ENCODE results near the gene INAFM2.

The INAFM2 gene

GRCh38 chr15:40329804-40330203 is 6.3 kb downstream of the INAFM2 start:
- DNase-seq (ENCODE audit: low spot score) = no peak

- no peak for DNase-seq (ENCODE audit: low spot score)
Measured at GRCh38 chr15:40330368-40330836, 6.9 kb downstream of the INAFM2 start.

DNA sequence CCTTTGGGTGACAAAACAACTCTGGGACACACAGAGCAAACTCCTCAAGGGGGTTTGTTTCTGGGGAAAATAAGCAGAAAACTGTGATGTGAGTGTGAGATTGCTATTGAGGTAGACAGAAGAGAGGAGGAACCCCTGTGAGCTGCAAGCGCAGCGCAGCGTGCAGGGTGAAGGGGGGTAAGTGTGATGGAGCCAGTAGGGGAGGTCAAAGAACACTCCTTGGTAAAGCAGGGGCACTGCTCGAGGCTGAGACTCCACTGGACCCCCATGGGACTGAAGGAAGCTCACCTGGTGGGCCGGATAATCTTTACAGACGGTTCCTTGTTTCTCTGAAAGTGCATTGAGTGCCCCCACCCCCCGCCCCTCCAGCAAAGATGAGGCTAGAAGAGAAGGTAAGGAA is 7.5 kb downstream of the INAFM2 start:
- DNase-seq (ENCODE audit: low spot score) = no peak

GRCh38 chr15:40331637-40332036 is 8.1 kb downstream of the INAFM2 start:
- no peak for DNase-seq (ENCODE audit: low spot score)

- no peak for DNase-seq (ENCODE audit: low spot score)
Measured at GRCh38 chr15:40332113-40332781, 8.8 kb downstream of the INAFM2 start.

DNA sequence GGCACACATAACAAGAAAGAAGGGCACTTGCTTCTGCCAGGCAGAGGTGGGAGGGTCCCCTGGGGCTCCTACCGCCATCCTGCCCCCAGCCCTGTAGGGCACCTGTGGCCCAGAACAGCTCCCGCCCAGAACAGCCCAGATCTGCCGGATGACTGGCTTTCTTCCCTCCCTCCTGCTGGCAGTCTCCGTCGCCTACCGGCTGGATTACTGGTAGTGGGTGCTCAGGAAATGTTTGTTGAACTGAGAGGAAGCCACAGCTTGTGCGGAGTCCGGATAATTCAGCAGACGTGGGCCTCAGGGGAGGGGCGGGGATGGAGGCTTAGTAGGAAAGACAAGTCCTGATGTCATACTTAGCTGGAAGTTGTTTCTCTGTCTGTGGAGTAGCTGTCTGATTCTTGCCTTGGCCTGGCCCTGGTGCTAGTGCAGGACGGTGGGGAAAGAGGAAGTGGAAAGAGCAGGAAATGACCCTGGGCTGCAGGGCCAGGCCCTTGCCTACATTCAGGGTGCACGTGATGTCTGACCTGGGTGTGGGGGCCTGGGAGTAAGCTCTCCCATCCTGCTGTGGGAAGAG is 10.5 kb downstream of the INAFM2 start:
- no peak for DNase-seq (ENCODE audit: low spot score)

- DNase-seq (ENCODE audit: low spot score) = no peak
Measured at GRCh38 chr15:40334541-40334940, 11.0 kb downstream of the INAFM2 start.

DNA sequence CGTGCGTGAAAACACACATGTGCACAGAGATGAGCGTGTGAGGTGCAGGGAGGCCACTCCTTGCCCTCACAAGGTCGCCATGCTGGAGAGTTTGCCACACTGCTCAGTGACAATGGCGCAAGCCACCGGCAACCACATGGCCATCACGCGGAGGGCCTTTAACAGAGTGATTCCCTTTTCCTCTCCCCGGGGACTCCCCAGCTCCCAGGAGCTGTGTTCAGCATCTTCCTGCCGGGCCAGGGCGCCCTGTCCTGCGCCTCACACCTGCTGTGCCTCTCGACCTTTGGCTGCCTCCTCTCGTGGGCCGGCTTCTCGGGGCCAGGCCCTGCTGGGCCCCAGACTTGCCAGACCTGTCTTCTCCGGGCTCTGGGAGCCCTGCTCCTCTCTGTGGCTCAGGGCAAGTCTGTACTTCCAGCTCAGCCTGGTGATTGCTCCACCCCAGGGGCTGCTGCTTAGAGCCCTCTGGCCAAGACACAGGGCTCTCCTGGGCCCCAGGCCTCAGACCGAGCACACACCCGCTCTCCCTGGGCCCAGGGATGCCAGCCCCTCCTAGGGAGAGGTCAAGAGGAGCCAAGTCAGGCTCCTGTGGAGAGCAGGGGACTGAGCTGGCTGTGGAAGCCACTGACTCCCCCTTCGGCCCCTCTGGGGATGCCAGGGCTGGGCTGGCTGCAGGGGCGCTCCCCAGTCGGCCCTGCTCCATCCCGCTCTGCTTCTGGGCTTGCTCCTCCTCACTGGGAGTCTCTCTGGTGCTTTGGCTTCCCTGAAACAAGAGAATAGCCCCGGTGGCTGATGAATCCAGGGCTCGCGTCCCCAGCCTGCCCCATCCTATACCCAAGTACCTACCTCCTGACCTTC is 11.7 kb downstream of the INAFM2 start:
- no peak for DNase-seq (ENCODE audit: low spot score)

DNA sequence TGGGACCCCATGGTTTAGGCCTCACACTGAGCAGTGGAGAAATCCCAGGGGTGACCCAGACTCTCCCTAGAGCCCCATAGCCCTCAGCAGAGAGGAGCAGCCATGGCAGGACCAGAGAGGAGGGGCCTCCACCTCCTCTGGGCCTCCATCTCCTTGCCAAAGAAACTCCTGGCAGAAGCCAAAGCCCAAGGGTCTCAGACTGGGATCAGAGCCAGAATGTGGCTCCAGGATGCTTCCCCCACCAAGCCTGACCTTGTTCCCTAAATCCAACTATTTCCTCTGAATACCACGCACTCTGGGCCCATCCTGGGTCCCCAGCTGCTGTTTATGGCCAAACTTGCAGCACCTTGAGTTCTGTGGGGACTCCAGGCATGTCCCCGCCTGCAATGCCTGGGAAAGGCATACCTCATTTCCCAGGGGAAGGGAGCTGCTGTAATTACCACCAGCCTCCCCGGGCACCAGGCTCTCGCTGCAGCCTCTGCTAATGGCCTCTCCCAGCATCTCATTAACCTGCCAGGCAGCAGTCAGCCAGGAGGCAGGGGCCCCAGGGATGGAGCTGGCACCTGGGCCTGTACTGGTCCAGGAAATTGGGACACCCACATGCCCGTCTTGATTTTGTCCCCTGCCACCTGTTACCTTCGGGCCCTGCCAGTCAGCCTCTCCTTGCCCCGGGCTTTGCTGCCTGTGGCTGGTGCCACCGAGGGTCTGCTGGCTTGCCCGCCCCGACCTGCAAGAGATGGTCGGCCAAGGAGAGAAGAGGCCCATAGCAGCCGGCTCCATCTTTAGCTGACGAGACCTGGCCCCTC is 12.6 kb downstream of the INAFM2 start:
- DNase-seq (ENCODE audit: low spot score) = no peak

DNA sequence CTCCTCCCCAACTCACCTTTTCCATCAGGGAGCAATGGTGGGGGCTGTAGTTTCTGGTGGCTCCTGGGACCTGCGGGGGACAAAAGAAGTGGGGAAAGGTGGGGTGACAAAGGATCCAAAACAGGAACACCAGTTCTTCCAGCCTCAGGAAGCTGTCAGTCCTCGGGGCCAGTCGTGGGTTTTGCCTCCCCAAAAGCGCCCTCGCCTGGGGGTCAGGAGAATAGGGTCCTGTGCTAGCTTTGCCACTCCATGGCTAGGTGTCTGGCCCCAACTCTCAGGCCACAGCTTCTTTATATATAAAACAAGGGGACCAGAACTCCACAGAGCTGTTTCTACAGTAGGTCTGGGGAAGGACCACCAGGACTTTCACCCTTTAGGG is 13.2 kb downstream of the INAFM2 start:
- DNase-seq (ENCODE audit: low spot score) = no peak

- no peak for DNase-seq (ENCODE audit: low spot score)
Measured at GRCh38 chr15:40337597-40337996, 14.1 kb downstream of the INAFM2 start.

GRCh38 chr15:40338041-40338657 is 14.7 kb downstream of the INAFM2 start:
- DNase-seq (ENCODE audit: low spot score) = peak; percentile 41

DNA sequence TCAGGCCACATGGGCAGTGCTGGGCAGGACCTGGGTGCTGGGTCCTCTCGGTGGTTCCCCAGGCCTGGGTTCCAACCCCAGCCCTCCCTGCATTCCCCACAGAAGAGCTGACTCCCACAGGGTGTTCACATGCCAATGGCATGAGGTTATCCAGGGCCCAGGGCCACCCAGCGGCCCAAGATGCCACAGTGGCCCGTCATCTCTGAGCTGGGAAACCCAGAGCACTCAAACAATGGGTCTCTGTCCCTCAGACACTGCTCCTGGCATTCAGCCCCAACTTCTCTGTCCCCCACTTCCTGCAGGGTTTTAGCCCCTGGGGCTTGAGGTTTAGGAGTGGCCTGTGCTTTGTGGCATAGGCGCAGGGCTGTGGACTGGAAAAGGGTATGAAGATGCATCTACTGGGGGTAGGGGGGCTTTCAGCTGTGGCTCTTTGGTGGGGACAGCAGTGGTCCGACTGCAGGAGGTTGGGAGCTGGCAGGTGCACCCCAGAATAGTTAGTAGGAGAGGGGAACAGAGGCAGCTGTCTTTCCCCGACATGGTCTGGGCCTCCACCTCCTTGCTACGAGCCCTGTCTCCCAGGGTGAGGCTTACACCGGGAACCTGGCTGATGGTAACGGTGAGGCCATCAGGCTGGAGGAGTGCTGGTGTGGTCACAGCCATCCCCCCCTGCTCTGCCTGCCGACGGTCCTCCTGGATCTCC is 15.6 kb downstream of the INAFM2 start:
- DNase-seq (ENCODE audit: low spot score) = peak; percentile 61

GRCh38 chr15:40339621-40339945 is 16.1 kb downstream of the INAFM2 start:
- no peak for DNase-seq (ENCODE audit: low spot score)

DNA sequence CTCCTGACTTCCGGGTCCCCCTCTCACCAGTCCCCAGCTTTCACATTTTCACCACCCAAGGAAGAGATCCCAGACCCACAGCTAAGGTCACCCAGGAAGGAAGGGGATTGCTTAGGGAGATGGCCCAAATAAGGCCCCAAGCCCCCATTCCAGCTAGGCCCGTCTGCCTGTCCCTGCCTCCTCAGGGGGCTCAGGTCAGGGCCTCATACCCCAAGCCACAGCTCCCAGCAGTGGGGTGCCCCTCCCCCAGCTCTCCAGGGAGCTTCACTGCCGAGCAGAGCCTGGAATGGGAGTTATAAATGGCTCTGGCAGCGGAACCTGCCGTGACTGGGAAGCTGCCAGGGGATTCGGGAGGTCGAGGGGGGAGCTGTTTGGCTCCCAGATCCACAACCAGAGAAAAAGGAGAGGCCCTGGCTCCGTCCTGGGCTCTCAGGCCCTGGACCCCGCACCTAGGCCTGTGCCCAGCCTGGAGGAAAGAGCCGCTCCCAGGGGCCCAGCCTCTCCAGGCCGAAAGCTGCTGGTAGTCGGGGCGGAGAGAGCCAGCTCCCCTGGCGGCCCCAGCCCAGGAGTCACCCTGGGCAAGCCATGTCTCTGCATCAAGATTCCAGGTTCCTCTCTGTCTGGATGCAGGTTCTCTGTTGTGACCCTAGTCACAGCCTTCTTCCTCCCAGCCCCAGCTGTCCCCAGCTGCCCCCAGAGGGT is 16.7 kb downstream of the INAFM2 start:
- no peak for DNase-seq (ENCODE audit: low spot score)

GRCh38 chr15:40340740-40341400 is 17.4 kb downstream of the INAFM2 start, which contains the start of gene CCDC9B:
TSS of gene CCDC9B (minus strand) at chr15:40340939. CDS start at chr15:40340819, 120 bp downstream.
- peak; percentile 94 for DNase-seq (ENCODE audit: low spot score)

DNA sequence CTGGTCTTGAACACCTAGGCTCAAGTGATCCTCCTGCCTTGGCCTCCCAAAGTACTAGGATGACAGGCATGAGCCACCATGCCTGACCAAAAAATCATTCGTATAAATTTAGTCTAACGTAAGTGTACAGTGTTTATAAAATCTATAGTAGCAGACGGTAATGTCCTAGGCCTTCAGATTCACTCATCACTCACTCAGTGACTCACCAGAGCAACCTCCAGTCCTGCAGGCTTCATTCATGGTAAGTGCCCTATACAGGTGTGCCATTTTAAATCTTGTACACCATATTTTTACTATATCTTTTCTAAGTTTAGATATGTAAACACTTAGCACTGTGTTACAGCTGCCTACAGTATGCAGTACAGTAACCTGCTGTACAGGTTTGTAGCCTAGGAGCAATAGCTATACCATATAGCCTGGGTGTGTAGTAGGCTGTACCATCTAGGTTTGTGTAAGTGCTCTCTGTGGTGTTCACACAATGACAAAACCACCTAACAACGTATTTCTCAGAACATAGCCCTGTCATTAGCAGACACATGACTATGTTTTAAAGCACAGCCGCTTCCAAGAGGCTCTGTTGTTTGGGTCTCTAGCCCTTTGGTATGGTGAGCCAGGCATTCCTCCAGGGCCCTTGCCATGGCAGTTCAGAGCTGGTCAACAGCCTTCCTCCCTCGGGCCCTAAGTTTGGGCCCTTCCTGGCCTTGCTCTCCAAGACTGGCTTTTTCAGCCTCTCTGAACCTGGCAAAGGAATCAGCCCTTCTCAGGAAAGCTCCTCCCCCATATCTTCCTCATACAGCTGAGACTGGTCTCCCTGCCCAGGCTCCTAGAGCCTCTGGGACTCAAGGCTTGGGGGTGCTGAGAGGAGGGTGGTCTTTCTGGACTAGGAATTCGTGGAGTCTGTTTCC is 19.2 kb downstream of the INAFM2 start:
- no peak for DNase-seq (ENCODE audit: low spot score)

DNA sequence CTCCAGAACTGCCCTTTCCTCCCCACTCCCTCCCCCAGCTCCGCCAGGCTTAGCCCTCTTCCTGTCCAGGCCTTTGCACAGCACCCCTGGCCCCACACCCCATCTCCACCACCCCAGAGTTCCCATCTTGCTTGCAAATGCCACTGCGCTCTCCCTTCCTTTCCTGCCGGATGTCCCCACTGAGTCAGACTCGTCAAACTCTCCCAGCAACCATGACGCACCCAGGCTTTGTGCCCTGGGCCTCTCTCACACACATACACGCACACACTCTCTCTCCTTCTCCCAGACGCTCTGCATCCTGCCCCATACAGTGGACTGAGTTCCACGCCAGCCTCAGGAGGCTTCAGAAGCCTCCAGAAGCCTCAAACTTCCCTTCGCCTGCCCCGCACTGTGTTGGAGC is 20.0 kb downstream of the INAFM2 start:
- DNase-seq (ENCODE audit: low spot score) = no peak

- no peak for DNase-seq (ENCODE audit: low spot score)
Measured at GRCh38 chr15:40344217-40344616, 20.7 kb downstream of the INAFM2 start.
